AG10803 (cell line): ENCODE results near the gene SETBP1.

Experiments used
- DNase-seq: peaks from one replicate; pipeline ENCODE4 v3.0.0; 2010; ENCODE audit warnings: low read depth
- H3K4me3 ChIP-seq: 2 replicates; pipeline ENCODE4 v1.5.1; 2011; ENCODE audit warnings: mild to moderate bottlenecking, low read length, control low read depth
- TF ChIP-seq, protein P1 (sequence below): conservative IDR thresholded peaks from 2 replicates; pipeline ENCODE4 v1.5.1; 2011; ENCODE audit warnings: mild to moderate bottlenecking, low read length, control low read depth, inconsistent platforms

Gene SETBP1

DNA sequence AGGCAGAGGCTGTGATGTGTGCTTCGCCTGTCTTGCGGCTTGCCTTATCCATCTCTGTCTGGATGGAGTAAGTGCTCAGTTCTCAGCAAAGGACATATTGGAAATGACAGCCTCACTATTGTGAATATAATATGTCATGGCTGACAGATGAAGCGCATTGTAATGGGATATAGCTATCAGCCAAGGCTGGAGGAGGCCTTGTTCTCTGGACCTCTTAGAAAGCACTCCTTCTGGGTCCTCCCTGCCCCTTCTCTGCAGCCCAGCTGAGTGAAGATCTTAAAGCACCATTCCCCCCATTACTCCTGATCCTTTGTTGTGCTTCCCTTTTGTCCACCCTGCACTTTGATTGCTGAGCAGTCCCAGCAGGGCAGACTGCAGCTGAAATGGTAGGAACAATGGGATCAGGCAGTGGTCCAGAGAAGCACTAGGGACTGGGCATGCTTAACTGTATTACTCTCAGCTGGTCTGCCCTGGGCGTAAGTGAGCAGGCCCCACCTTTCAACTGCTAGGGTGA, 265.3 kb downstream of the SETBP1 start:
- DNase-seq: no peak
- TF ChIP-seq, protein P1, sequence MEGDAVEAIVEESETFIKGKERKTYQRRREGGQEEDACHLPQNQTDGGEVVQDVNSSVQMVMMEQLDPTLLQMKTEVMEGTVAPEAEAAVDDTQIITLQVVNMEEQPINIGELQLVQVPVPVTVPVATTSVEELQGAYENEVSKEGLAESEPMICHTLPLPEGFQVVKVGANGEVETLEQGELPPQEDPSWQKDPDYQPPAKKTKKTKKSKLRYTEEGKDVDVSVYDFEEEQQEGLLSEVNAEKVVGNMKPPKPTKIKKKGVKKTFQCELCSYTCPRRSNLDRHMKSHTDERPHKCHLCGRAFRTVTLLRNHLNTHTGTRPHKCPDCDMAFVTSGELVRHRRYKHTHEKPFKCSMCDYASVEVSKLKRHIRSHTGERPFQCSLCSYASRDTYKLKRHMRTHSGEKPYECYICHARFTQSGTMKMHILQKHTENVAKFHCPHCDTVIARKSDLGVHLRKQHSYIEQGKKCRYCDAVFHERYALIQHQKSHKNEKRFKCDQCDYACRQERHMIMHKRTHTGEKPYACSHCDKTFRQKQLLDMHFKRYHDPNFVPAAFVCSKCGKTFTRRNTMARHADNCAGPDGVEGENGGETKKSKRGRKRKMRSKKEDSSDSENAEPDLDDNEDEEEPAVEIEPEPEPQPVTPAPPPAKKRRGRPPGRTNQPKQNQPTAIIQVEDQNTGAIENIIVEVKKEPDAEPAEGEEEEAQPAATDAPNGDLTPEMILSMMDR: no peak
- no peak overlapping the region for H3K4me3 ChIP-seq

DNA sequence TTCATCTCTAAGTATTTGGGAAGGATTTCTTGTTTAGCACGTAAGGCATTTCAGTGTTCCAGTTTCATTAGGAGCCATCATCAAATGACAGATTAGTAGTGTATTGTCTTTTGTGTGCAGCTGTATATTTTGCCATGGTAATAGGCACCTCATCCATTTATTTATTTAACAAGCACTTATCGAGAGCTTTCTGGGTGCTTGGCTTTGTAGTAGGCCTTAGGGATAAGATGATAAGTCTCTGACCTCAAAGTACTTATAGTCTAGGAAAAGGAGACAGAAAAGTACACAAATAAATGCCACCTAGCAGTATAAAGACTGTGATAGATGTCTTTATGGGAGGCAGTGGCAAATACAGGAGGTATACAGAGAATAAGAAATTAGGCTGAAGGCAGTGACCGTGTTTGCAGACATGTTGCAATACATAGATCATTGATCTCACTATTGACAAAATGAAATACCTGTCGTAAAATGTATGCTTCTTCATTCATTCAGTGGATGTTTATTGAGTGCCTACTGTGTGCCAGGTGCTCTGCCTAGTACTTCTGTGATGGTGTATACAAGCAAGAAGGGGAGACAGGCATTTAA, 265.9 kb downstream of the SETBP1 start:
- TF ChIP-seq, protein P1: no peak
- no peak for DNase-seq
- H3K4me3 ChIP-seq: no peak overlapping the region

DNA sequence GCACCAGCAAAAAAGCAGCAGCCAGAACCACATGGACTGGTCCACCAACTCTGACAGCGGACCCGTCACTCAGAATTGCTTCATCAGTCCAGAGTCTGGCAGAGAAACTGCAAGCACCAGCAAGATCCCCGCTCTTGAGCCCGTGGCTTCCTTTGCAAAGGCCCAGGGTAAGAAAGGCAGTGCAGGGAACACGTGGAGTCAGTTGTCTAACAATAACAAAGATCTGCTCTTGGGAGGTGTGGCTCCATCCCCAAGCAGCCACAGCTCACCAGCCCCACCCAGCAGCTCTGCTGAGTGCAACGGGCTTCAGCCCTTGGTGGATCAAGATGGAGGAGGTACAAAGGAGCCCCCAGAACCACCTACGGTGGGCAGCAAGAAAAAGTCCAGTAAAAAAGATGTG, 269.3 kb downstream of the SETBP1 start:
- no peak for DNase-seq
- TF ChIP-seq, protein P1: no peak
- no peak overlapping the region for H3K4me3 ChIP-seq

DNA sequence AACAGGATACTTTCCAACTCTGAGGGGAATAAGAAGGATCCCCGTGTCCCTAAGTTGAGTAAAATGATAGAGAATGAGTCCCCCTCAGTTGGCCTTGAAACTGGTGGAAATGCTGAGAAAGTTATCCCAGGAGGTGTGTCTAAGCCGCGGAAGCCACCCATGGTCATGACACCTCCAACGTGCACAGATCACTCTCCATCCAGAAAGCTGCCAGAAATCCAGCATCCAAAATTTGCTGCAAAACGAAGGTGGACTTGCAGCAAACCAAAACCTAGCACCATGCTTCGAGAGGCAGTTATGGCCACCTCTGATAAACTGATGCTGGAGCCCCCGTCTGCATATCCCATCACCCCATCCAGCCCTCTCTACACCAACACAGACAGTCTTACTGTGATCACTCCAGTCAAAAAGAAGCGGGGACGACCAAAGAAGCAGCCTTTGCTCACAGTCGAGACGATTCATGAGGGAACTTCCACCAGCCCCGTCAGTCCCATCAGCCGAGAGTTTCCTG, 270.1 kb downstream of the SETBP1 start:
- no peak overlapping the region for H3K4me3 ChIP-seq
- TF ChIP-seq, protein P1: no peak
- DNase-seq: no peak

DNA sequence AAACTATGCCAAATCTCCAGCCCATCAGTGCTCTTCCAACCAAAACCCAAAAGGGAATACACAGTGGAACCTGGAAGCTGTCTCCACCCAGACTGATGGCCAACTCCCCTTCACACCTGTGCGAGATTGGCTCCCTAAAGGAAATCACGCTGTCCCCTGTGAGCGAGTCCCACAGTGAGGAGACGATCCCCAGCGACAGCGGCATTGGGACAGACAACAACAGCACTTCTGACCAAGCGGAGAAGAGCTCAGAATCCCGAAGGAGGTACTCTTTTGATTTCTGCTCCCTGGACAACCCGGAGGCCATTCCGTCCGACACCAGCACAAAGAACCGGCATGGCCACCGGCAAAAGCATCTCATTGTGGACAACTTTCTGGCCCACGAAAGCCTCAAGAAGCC, 271.1 kb downstream of the SETBP1 start:
- DNase-seq: no peak
- TF ChIP-seq, protein P1: no peak
- H3K4me3 ChIP-seq: no peak overlapping the region

DNA sequence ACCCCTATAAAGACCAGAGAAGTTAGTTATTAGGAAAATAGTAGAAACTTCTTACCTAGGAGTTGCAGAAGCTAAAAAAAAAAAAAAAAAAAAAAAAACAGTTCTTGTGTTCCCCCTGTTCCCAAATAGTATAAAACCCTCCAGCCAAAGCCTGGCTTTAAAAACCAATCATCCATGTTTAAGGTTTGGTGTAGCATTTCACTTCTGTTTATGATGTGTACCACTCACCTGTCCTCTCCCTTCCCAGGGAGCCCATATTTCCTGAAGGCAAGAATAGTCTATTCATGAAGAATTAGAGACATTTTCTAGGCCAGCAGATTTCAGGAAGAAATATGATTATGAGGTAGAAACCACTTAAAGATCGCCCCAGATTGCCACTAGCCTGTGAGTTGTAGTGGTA, 273.6 kb downstream of the SETBP1 start:
- DNase-seq: no peak
- no peak overlapping the region for H3K4me3 ChIP-seq
- TF ChIP-seq, protein P1: no peak

DNA sequence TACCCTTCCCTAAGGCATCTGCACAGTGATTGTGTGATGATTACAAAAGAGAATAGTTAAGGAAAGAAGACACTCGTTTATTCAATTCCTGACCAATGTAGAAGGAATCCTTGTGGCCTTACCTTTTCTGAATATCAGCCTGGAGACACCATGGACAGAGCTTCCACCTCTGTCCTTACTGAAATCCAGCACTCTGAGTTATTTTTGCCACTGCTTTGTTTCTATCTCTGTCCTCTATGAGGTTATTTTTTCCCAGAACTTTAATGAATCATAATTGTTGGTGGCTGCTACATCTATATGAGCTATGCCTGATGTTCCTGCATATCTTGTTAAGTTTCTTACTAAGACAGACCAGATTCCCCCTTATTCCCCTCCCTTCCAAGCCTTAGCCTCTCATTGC, 275.1 kb downstream of the SETBP1 start:
- no peak for DNase-seq
- H3K4me3 ChIP-seq: no peak overlapping the region
- TF ChIP-seq, protein P1: no peak
